ENCODE measurements around the gene BRPF1. TPM values are rescaled to one million over a fixed set of nuclear protein-coding genes. Genes with fewer than 3 reads are reported as not detected.

The BRPF1 gene
- total RNA-seq, 2 experiments from 2014 or later = 31.5 to 31.9 TPM

DNA sequence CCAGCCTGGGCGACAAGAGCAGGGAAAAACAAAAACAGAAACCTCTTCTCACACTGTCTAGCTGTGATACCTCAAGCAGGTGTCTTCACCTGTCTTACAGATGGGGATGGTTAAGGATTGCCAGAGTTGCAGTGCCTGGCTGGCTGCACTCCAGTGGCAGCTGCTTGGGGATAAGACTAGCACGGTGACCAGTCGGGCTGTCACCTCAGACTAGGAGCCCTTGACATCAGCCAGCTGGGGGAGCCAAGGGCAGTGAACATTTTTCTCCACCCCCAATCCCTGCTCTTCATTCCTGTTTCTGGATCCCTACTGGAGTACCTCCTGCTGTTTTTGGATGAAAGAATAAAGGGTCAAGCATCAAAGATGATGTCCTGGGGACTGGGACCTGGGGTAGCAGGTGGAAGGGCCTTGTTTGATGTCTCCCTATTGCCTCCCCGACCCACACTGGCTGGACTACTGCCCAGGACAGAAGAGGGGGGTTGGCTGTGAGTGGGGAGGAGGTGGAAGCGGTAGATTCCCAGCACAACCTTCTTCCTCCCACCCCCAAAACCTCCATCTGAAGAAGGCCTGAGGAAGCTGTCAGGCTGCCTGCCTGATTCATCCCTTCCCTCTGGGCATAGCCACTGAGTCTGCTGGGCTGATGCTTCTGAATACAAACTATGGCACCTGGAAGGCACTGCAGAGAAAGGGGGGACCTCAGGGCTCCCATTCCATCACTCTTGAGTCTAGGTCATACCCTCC, 34.9 kb upstream of the BRPF1 start:
- DNase-seq (ENCODE audit: low spot score) = no peak
- intact Hi-C loops (cut with micrococcal nuclease; ENCODE audit: unreplicated experiment) = no loop called here
- BruUV-seq (replicated peaks) = no TSS peak
- Histone ChIP-seq H3K4me2 (ENCODE audit: low read length) (no peak overlapping the region), H4K20me1 (ENCODE audit: insufficient read depth, low read length) (no peaks in the 10 kb centered on the region), H3K4me1 (ENCODE audit: insufficient read depth, low read length, poor library complexity, severe bottlenecking) (peaks cover 7% of the 10 kb centered on the region), H3K4me3 (ENCODE audit: low read depth, low read length, poor library complexity, severe bottlenecking) (no peak overlapping the region), H3K9me3 (ENCODE audit: low read length) (no peaks in the 10 kb centered on the region), H2AFZ (ENCODE audit: low read length) (no peak overlapping the region), H3K36me3 (ENCODE audit: insufficient read depth, low read length) (peaks cover 21% of the 10 kb centered on the region; the same call in 1 of the 2 replicates), H3K27ac (ENCODE audit: low read depth, low read length, poor library complexity, severe bottlenecking) (no peak overlapping the region), H3K79me2 (ENCODE audit: insufficient read depth, low read depth, low read length) (no peaks in the 10 kb centered on the region), H3K9me2 (ENCODE audit: insufficient read depth, low read length) (no peaks in the 10 kb centered on the region)
- TF ChIP-seq EZH2phosphoT487 (IDR thresholded peaks at IDR 0.05; ENCODE audit: borderline replicate concordance, low read depth, low read length) = no peak
- TF ChIP-seq, protein P1, sequence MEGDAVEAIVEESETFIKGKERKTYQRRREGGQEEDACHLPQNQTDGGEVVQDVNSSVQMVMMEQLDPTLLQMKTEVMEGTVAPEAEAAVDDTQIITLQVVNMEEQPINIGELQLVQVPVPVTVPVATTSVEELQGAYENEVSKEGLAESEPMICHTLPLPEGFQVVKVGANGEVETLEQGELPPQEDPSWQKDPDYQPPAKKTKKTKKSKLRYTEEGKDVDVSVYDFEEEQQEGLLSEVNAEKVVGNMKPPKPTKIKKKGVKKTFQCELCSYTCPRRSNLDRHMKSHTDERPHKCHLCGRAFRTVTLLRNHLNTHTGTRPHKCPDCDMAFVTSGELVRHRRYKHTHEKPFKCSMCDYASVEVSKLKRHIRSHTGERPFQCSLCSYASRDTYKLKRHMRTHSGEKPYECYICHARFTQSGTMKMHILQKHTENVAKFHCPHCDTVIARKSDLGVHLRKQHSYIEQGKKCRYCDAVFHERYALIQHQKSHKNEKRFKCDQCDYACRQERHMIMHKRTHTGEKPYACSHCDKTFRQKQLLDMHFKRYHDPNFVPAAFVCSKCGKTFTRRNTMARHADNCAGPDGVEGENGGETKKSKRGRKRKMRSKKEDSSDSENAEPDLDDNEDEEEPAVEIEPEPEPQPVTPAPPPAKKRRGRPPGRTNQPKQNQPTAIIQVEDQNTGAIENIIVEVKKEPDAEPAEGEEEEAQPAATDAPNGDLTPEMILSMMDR (conservative IDR thresholded peaks at IDR 0.05; ENCODE audit: low read length) = no peak
- POLR2A ChIA-PET = no interaction called here
- CTCF ChIA-PET (ENCODE audit: unreplicated experiment) = no interaction called here

DNA sequence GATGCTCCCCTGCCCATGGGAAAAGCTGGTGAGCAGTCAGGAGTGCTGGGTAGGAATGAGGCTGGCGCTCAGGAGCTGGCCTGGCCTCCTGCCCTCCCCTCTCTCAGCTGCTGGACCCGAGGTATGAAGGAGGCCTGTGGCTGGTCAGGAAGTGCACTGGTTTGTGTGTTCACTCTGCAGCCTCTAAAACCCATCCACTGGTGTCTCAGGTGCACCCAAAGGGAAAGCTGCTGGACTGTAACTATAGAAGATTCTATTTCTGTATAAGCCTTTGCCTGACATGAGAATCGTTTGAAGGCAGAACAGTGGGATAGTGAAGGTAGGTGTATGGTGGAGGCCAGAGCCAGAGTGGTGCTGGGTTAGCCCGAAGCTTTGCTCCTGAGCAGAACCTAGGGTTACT, 33.6 kb upstream of the BRPF1 start:
- no peak for DNase-seq (ENCODE audit: low spot score)
- Histone ChIP-seq H3K79me2 (ENCODE audit: insufficient read depth, low read depth, low read length) (no peaks in the 10 kb centered on the region), H3K27ac (ENCODE audit: low read depth, low read length, poor library complexity, severe bottlenecking) (no peak overlapping the region), H3K4me2 (ENCODE audit: low read length) (no peak overlapping the region), H4K20me1 (ENCODE audit: insufficient read depth, low read length) (no peaks in the 10 kb centered on the region), H3K4me1 (ENCODE audit: insufficient read depth, low read length, poor library complexity, severe bottlenecking) (peaks cover 6% of the 10 kb centered on the region), H2AFZ (ENCODE audit: low read length) (no peak overlapping the region), H3K36me3 (ENCODE audit: insufficient read depth, low read length) (peaks cover 19% of the 10 kb centered on the region; the same call in 1 of the 2 replicates), H3K9me3 (ENCODE audit: low read length) (no peaks in the 10 kb centered on the region), H3K4me3 (ENCODE audit: low read depth, low read length, poor library complexity, severe bottlenecking) (no peak overlapping the region), H3K9me2 (ENCODE audit: insufficient read depth, low read length) (no peaks in the 10 kb centered on the region)
- intact Hi-C loops (cut with micrococcal nuclease; ENCODE audit: unreplicated experiment) = no loop called here
- no peak for TF ChIP-seq EZH2phosphoT487 (IDR thresholded peaks at IDR 0.05; ENCODE audit: borderline replicate concordance, low read depth, low read length)
- TF ChIP-seq, protein P1 (conservative IDR thresholded peaks at IDR 0.05; ENCODE audit: low read length) = no peak
- ChIA-PET CTCF (ENCODE audit: unreplicated experiment) (no interaction called here), POLR2A (no interaction called here)
- BruUV-seq (replicated peaks) = no TSS peak

DNA sequence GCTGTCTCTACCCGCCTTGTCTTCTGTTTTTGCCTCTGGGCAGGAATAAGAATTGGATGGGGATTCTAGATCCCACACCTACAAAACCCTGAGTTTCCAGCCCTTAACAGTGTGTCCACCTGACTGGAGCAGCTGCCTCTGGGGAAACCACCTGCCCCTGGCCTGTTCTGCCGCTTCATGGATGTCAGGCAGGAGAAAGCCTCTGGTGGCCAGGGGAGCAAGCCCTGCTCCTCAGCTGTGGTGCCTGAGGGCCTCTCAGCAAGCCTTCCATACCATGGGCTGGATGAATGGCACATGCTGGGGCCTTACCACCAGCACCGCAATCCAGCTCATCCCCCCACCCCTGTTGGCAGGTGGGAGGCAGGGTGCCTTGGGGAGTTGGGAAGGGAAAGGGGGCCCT, 33.2 kb upstream of the BRPF1 start:
- no peaks in the 10 kb centered on the region for H3K9me3 ChIP-seq (ENCODE audit: low read length)
- H3K4me3 ChIP-seq (ENCODE audit: low read depth, low read length, poor library complexity, severe bottlenecking) = no peak overlapping the region
- peaks cover 15% of the 10 kb centered on the region; the same call in 1 of the 2 replicates for H3K36me3 ChIP-seq (ENCODE audit: insufficient read depth, low read length)
- intact Hi-C loops (cut with micrococcal nuclease; ENCODE audit: unreplicated experiment) = no loop called here
- no peak for DNase-seq (ENCODE audit: low spot score)
- no peak overlapping the region for H3K27ac ChIP-seq (ENCODE audit: low read depth, low read length, poor library complexity, severe bottlenecking)
- no peak overlapping the region for H3K4me2 ChIP-seq (ENCODE audit: low read length)
- no peaks in the 10 kb centered on the region for H3K9me2 ChIP-seq (ENCODE audit: insufficient read depth, low read length)
- H3K4me1 ChIP-seq (ENCODE audit: insufficient read depth, low read length, poor library complexity, severe bottlenecking) = peaks cover 2% of the 10 kb centered on the region
- no peaks in the 10 kb centered on the region for H4K20me1 ChIP-seq (ENCODE audit: insufficient read depth, low read length)
- TF ChIP-seq, protein P1 (conservative IDR thresholded peaks at IDR 0.05; ENCODE audit: low read length) = no peak
- TF ChIP-seq EZH2phosphoT487 (IDR thresholded peaks at IDR 0.05; ENCODE audit: borderline replicate concordance, low read depth, low read length) = no peak
- no TSS peak for BruUV-seq (replicated peaks)
- CTCF ChIA-PET (ENCODE audit: unreplicated experiment) = no interaction called here
- no peaks in the 10 kb centered on the region for H3K79me2 ChIP-seq (ENCODE audit: insufficient read depth, low read depth, low read length)
- POLR2A ChIA-PET = interaction anchor here (0.7 kb wide), 1 partner anchor 18 kb away, joined by 3 read pairs; no protein-coding TSS in a partner anchor
- no peak overlapping the region for H2AFZ ChIP-seq (ENCODE audit: low read length)
